ENCODE measurements around the gene PDZD11.
"Not testable (repeated sequence)": the region's sequence is repeated elsewhere in the genome, so short reads cannot be mapped to it uniquely, and the experiment has no call there.

PDZD11 gene

GRCh38 chrX:70289793-70290770 lies at the start of gene PDZD11, which contains the start of gene KIF4A:
PDZD11 (minus strand) TSS chrX:70289927; CDS start chrX:70289341, 586 bp downstream.
KIF4A (plus strand) TSS chrX:70290104; CDS start chrX:70290459, 355 bp downstream.
- peak; percentile 76 to 84 for DNase-seq

GRCh38 chrX:70338290-70338689 lies 48.6 kb upstream of the PDZD11 start:
- DNase-seq = no peak

GRCh38 chrX:70336767-70337166 lies 47.0 kb upstream of the PDZD11 start:
- DNase-seq = no peak

GRCh38 chrX:70332600-70332999 lies 42.9 kb upstream of the PDZD11 start:
- no peak for DNase-seq

GRCh38 chrX:70331161-70331560 lies 41.4 kb upstream of the PDZD11 start:
- DNase-seq = no peak

- DNase-seq = no peak
These were observed 34.6 kb upstream of the PDZD11 start for GRCh38 chrX:70324326-70324725.

GRCh38 chrX:70323628-70324027 lies 33.9 kb upstream of the PDZD11 start:
- DNase-seq = not testable (repeated sequence)

GRCh38 chrX:70322784-70323183 lies 33.1 kb upstream of the PDZD11 start:
- DNase-seq = no peak

- DNase-seq = no peak
These were observed 23.8 kb upstream of the PDZD11 start for GRCh38 chrX:70313503-70313902.

GRCh38 chrX:70301716-70302115 lies 12.0 kb upstream of the PDZD11 start:
- DNase-seq = no peak

- no peak for DNase-seq
These were observed 3.9 kb upstream of the PDZD11 start for GRCh38 chrX:70293621-70294020.

GRCh38 chrX:70292788-70293187 lies 3.1 kb upstream of the PDZD11 start:
- no peak for DNase-seq

- DNase-seq = no peak
These were observed 447 bp downstream of the PDZD11 start for GRCh38 chrX:70289168-70289792.

- DNase-seq = no peak
These were observed 7.8 kb downstream of the PDZD11 start, which contains the start of gene RAB41 for GRCh38 chrX:70281951-70282350. RAB41 (plus strand) TSS chrX:70282172; CDS start chrX:70282218, 46 bp downstream.

GRCh38 chrX:70280573-70280972 lies 9.2 kb downstream of the PDZD11 start:
- no peak for DNase-seq

GRCh38 chrX:70279081-70279480 lies 10.6 kb downstream of the PDZD11 start:
- DNase-seq = no peak

GRCh38 chrX:70274029-70274428 lies 15.7 kb downstream of the PDZD11 start:
- not testable (repeated sequence) for DNase-seq

- no peak for DNase-seq
These were observed 21.7 kb downstream of the PDZD11 start, which contains the start of gene ARR3 for GRCh38 chrX:70268034-70268433. ARR3 (plus strand) TSS chrX:70268334; CDS start chrX:70269386, 1,052 bp downstream.

- no peak for DNase-seq
These were observed 24.9 kb downstream of the PDZD11 start for GRCh38 chrX:70264784-70265183.

GRCh38 chrX:70262952-70263567 lies 26.7 kb downstream of the PDZD11 start:
- DNase-seq = peak; percentile 36 to 48

GRCh38 chrX:70260104-70260503 lies 29.6 kb downstream of the PDZD11 start, which contains the start of gene P2RY4:
P2RY4 (minus strand) TSS chrX:70260204; CDS start chrX:70259624, 580 bp downstream.
- DNase-seq = no peak

- DNase-seq = no peak
These were observed 32.1 kb downstream of the PDZD11 start for GRCh38 chrX:70257423-70258288.

Measured in activated CD4-positive, alpha-beta T cell treated with anti-CD3 and anti-CD28 coated beads, Interleukin-2, amount 50 U/mL, for 48 hours (primary cell).